Fibroblast of the aortic adventitia (primary cell): ENCODE results near the gene EHD4. TPM values are rescaled to one million over a fixed set of nuclear protein-coding genes. Genes with fewer than 3 reads are reported as not detected.

Experiments
- DNase-seq: peaks from one replicate; pipeline ENCODE4 v3.0.0-alpha.2; 2010; ENCODE audit warnings: low read depth
- H3K4me3 ChIP-seq: 2 replicates; pipeline ENCODE4 v1.5.1; 2011; ENCODE audit warnings: low read depth, mild to moderate bottlenecking, control low read depth, low read length, moderate library complexity
- CTCF ChIP-seq: IDR thresholded peaks from 2 replicates; pipeline ENCODE4 v1.5.1; 2011; ENCODE audit warnings: mild to moderate bottlenecking, low read length, control low read depth, inconsistent platforms; ENCODE audit not compliant: insufficient read depth
- total RNA-seq: library from RNA; depleted of rRNA; stranded (reverse); fragments of >200 nt; gene quantifications from 2 replicates; pipeline ENCODE4 v1.2.3, GENCODE V29; 2012; ENCODE audit warnings: low replicate concordance

The EHD4 gene
- total RNA-seq, 1 donor, result 10.8 TPM

DNA sequence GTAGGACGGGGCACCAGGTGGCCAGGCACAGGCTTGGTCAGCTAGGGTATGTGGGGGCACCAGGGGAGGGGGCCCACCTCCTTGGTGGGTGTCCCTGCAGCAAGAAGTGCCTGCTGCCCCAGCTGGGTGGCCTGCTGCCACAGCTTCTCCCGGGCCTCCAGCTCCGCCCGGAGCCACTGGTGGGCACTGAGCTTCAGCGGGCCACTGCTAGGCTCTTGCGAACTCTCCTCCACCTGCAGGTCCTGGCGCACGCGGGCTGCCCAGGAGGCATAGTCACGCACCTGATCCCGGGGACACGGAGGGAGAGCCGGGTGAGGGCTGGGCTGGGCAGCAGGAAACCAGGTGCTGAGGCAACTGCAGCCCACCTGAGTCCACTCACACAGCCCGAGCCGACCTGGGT lies 104.0 kb downstream of the EHD4 start:
- DNase-seq, result no peak
- no peak overlapping the region for H3K4me3 ChIP-seq
- TF ChIP-seq CTCF, result no peak

DNA sequence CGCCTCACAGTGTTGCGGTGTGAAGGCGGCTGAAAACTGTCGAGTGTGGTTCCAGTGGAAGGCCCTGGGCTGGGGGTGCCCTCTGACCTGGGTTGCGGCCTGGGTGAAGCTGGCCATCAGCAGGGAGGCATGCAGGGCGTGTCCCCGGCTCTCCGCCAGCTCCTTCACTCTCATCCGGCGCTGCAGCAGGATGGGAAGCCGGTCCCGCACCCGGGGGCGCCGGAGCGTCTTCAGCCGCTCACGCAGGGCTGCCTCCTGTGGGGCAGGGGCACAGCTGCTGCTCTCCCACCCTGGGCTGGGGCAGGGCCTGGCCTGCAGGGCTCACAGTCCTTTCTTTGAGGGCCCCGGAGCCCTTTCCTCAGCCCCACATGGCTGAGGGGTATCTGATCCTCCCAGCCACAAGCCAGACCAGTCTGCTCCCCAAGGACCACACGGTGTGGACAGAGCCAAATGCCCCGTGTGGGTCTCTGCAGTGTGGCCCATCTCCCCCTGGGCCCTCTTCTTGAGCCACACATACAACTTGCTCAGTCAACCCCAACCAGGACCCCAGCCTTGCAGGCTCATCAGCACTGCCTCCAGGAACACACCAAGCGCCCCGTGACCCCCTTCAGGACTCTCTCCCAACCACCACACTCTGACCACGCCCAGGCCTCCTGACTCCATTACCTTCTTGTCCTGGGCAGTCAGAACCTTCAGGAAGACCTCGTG lies 105.3 kb downstream of the EHD4 start:
- no peak for DNase-seq
- H3K4me3 ChIP-seq, result no peak overlapping the region
- no peak for TF ChIP-seq CTCF

DNA sequence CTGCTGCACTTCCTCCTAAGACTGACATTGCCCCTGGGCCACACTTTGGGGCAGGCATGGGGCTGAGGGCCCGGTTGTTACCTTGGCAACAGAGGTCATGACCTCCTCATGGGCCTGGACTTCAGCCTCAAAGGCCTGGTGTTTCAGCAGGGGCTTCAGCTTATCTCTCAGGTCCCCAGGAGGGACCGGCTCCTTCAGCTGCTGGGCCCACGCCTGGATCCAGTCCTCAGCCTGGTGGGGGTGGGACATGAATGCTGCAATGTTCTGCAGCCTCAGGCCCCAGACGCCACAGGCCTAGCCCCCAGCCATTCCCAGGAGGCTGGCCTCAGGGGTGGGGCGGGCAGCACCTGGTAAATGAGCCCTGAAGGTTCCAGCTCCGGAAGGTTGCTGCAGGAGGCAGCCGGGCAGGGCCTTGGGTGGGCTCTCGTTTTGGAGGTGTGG lies 106.1 kb downstream of the EHD4 start:
- H3K4me3 ChIP-seq, result no peak overlapping the region
- no peak for TF ChIP-seq CTCF
- no peak for DNase-seq

DNA sequence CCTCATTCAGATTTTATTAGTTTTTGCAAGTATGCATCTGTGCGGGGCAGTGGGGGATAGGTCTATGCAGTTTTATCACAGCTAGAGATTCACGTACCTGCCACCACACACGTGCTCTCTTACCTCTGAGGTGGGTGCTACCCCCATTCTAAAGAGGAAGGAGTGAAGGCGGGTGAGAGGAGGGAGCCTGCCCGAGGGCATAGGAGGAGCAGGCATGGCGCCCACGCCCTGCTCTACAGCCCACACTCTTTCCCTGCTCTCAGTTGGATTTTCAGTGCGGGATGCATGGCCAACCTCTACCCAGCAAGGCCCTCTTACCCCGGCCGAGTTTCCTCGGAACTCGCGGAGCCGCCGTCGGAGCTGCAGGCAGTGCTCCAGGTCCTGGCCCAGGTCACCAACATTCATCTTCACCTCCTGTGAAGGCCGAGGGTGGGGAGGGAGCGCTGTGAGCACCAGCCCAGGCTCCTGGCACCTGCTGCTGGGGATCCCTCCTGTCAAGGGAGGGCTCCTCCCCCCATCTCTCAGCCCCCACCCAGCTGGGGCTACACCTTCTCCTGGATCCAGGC lies 106.8 kb downstream of the EHD4 start:
- no peak overlapping the region for H3K4me3 ChIP-seq
- no peak for TF ChIP-seq CTCF
- DNase-seq, result no peak

DNA sequence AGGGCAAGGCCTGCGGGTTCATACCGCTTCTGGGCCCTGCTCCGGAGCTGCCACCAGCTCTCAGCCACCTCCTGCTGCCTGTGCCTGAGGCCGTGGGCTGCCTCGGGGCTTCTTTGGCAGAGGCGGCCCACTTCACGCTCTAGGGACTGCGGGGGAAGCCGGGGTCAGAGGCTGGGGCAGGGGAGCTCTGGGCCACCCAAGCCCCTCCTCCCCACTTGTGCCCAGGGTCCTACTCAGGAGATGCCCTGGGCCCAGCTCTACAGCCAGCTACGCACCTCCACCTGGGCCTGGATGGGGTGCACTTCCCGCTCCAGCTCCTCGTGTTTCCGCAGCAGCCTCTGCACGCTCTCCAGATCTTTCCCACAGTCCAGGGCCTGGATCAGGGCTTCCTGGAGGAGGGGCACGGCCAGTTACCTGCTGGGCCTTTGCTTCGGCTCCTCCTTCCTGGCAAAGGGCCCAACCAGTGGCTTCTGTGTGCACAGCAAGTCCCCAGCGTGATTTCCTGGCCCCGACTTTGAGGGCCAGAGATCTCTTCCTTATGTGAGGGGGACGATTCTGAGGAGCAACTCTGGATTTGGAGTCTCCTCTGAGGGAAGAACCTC lies 109.7 kb downstream of the EHD4 start:
- TF ChIP-seq CTCF, result no peak
- no peak for DNase-seq

DNA sequence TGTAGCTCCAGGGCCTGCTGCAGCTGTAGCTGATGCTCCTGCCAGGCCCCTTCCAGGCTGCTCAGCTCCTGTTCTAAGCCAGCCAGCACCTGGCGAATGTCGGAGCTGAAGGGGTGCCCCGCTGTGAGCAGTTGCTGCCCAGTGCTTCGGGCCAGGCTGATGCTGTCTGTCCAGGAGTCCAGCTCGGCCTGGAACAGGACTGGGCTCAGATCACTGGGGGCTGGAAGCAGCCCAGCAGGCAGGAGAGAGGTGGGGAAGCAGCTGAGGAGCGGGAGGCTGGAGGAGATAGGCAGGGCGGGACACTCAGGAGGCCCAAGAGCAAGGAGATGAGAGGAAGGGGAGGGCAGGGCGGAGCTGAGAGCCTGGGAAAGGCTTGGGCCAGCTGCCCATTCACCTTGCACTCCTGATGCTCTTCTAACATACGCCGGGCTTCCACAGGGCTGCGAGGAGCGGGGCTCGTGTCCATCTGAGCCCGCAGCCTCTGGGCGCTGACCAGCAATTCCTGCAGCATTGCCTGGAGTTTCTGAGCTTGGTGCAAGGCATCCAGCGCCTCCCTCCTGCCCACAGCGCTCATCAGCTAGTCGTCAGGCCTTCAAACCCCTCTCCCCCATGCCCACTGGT lies 110.5 kb downstream of the EHD4 start:
- H3K4me3 ChIP-seq, result no peak overlapping the region
- no peak for TF ChIP-seq CTCF
- no peak for DNase-seq

More for the DNA sequence above, 109.7 kb downstream of the EHD4 start:
- H3K4me3 ChIP-seq, result no peak overlapping the region
